Renal cortex interstitium (tissue), 11 donors: Measurements from ENCODE around the gene CLEC18A. TPM values are rescaled to one million over a fixed set of nuclear protein-coding genes. Genes with fewer than 3 reads are reported as not detected.

Source experiments
- DNase-seq, 11 donors: peaks; one replicate each; pipeline ENCODE4 v3.0.0-alpha.2; 2013; ENCODE audit warnings: low read depth in 9 of 11, low spot score in 4 of 11; ENCODE audit errors: extremely low read depth in 1 of 11
- polyA plus RNA-seq, 3 donors: library from polyadenylated mRNA; unstranded; fragments of 120-200 nt; gene quantifications; one replicate each; pipeline ENCODE4 v1.2.1, GENCODE V29; 2013; ENCODE audit not compliant: insufficient read length in 3 of 3

CLEC18A gene
- polyA plus RNA-seq, 3 donors, result 47.6 to 92.0 (median 73.5) TPM

DNA sequence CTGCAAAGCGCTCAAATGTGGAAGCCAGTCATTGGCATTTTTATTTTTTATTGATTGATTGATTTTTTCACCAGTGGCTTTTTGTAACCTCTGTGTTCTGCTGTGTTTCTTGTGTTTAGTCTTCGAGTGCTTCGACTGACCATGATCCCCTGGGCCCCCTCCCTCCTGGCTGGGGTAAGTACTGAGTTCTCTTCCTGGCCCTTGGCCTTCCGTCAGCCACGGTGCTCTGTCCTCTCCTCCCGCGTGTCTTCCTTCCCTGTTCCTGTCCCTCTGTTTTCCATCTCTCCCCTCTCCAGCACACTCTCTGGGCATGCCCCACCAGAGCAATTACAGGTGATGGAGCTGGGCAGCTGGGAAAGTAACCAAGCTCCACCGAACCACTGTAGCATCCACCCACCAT, 25.8 kb upstream of the CLEC18A start:
- no peak for DNase-seq

- no peak for DNase-seq
Observed at GRCh38 chr16:69926241-69926640, 24.9 kb upstream of the CLEC18A start.

DNA sequence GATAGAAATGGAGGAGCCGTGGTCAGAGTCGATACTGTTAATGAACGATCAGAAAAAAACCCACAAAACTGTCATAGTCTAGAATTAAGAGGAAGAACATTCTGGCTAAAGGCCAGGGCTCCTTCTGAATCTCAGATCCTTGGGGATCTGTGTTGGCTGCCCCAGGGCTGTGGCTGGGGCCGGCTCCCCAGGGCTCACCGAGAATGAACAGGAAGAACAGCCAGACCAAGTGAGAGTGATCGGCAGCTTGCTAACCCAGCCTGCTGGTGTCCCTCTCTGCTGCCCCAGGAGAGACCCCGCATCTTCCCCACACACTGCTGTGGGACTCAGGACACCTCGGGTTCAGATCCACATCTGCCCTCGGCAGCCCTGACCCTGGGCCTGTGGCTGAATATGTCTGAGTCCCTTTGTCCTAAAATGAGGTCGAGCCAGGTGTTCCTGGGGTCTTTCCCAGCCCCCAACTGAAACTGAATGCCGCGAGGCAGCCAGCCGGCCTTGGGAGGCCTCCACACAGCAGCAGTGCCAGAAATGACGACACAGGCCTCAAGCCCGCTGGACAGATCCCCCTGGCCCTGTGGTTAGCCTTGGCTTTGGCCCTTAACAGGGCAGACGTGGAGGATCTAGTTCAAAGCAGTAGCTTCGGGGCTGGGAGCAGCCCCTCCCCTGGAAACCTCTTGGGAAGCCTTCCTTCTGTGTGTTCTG, 23.9 kb upstream of the CLEC18A start:
- peak in 4 of 11 donors; percentile 24 to 50 (median 32) for DNase-seq

GRCh38 chr16:69928856-69929400, 22.2 kb upstream of the CLEC18A start:
- DNase-seq, result no peak

- no peak for DNase-seq
Observed at GRCh38 chr16:69929480-69929879, 21.7 kb upstream of the CLEC18A start.

DNA sequence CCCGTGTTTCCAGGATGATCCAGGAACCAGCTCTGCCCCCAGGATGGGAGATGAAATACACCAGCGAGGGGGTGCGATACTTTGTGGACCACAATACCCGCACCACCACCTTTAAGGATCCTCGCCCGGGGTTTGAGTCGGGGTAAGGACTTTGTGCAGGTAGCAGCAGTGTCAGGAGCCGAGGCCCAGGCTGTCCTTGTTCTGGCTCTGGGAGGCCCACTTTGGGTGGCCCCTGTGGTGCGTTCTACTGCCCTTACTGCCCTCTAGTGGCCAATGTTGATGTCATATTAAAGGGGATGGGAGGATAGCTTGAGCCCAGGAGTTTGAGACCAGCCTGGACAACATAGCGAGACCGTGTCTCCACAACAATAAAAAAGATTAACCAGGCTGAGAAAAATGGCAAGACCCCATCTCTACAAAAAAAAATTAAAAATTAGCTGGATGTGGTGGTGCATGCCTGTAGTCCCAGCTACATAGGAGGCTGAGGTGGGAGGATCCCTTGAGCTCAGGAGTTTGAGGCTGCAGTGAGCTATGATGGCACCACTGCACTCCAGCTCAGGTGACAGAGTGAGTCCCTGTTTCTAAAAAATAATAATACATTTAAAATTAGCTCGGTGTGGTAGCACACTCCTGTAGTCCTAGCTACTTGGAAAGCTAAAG, 20.9 kb upstream of the CLEC18A start:
- DNase-seq, result peak in 4 of 11 donors; percentile 29 to 51 (median 40)

- no peak for DNase-seq
Observed at GRCh38 chr16:69931631-69932030, 19.5 kb upstream of the CLEC18A start.

GRCh38 chr16:69932228-69932627, 18.9 kb upstream of the CLEC18A start:
- DNase-seq, result no peak

DNA sequence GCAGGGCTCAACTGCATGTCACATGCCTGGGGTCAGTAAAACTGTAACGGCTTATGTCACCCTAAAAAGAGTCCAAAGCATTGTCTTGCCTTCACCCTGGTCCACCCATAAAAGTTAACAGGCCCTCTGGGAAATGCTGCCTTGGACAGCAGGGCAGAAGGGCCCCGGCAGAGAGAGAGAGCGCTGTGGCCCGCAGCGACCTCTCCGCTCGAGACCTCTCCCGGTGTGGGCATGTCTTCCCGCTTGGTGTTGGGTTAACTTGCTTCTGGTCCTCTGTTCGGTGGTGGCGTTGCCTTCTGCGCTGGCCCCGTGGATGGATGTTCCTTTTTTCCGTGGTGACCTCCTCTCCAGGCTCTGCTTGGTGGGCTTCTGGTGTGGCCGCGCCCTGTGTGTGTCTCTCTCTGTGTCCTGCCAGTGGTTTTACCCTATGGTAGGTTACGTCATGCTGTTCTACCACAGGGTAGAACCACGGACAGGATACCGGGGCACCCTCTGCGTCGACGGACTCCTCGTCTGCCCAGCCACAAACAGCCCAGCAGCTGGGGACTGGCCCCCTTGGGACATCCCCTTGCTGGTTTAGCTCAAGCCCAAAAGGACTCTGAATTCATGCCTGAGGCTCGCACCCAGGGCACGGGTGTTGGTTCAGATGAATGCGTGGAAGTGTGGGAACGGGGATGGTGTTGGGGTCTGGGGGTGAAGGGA, 18.3 kb upstream of the CLEC18A start:
- DNase-seq, result no peak

DNA sequence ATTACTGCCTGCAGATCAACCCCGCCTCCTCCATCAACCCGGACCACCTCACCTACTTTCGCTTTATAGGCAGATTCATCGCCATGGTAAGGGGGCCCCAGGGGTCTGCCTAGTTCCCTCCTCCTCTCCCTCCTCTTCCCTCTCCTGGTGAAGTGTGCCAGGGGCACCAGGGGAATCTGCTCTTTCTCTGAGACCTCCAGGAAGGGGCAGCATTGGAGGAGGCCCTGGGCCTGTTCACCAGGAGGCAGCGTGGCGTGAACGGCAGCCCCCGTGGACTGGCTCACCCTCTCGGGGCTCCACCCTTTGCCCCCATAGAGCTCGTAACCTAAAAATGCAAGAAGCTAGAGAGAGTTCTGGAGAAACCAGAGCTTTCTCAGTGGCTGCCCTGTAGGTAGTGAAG, 17.1 kb upstream of the CLEC18A start:
- no peak for DNase-seq

DNA sequence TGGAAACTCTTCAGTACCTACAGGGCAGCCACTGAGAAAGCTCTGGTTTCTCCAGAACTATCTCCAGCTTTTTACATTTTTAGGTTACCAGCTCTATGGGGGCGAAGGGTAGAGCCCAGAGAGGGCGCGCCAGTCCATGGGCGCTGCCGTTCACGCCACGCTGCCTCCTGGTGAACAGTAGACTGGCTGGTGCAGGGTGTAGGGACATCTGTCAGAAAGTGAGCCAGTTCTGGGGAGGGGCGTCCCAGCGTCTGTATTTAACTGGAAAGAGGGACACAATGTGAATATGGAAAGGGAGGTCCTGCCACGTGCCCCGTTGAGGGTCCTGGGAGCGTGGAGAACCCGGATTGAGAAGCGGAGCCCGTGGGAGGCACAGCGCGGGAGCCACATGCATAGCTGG, 16.4 kb upstream of the CLEC18A start:
- DNase-seq, result no peak

DNA sequence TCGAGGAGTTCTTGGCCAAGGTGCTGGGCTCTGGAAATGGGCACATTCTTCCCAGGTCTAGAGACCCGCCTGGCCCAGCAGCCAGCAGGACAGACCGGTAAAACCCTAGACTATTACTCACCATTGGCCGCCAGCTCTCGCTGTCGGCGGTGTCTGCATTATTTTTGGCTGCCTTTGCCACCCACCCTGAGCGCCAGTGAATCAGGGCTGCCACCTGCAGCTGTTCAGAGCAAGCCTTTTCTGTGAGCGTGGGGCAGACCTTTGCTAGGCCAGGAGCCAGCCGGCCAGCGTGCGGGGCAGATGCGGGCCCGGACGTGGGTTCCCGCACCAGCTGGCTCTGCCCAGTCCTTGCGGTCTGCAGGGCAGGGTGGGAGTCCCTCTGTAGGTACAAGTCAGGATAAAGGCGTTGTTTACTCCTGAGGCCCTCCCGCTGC, 15.8 kb upstream of the CLEC18A start:
- no peak for DNase-seq

- DNase-seq, result no peak
Observed at GRCh38 chr16:69935740-69936139, 15.4 kb upstream of the CLEC18A start.

DNA sequence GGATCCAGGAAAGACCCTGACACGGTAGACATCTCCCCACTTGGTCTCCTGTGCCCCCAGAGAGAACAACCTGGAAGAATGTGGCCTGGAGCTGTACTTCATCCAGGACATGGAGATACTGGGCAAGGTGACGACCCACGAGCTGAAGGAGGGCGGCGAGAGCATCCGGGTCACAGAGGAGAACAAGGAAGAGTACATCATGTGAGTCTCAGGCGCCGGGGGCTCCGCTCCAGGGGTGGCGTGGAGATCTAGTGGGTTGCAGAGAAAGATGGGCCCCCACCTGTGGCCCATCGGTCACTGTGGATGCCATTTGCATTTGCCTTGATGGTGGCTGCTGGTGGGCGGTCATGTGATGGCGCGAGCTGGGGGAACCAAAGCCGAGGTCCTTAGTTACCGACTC, 14.9 kb upstream of the CLEC18A start:
- DNase-seq, result no peak

DNA sequence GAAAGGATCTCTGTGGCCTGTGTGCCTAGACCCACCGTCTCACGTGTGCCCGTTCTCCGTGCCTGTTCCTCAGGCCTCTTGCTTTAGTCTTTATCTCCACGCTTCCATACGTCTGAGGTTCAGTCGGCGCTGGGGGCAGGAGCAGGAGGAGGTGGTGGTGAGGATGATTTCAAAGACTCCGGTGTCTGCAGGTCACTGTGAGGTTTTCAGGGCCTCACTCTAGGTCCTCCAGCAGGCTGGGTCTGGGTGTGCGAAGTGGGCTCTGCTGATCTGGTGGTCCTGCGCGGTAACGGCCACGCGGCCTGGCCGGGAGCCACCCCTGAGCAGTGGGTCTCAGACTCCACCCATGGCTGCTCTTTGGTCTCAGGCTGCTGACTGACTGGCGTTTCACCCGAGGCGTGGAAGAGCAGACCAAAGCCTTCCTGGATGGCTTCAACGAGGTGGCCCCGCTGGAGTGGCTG, 14.4 kb upstream of the CLEC18A start:
- no peak for DNase-seq

- DNase-seq, result no peak
Observed at GRCh38 chr16:69937465-69937951, 13.6 kb upstream of the CLEC18A start.

DNA sequence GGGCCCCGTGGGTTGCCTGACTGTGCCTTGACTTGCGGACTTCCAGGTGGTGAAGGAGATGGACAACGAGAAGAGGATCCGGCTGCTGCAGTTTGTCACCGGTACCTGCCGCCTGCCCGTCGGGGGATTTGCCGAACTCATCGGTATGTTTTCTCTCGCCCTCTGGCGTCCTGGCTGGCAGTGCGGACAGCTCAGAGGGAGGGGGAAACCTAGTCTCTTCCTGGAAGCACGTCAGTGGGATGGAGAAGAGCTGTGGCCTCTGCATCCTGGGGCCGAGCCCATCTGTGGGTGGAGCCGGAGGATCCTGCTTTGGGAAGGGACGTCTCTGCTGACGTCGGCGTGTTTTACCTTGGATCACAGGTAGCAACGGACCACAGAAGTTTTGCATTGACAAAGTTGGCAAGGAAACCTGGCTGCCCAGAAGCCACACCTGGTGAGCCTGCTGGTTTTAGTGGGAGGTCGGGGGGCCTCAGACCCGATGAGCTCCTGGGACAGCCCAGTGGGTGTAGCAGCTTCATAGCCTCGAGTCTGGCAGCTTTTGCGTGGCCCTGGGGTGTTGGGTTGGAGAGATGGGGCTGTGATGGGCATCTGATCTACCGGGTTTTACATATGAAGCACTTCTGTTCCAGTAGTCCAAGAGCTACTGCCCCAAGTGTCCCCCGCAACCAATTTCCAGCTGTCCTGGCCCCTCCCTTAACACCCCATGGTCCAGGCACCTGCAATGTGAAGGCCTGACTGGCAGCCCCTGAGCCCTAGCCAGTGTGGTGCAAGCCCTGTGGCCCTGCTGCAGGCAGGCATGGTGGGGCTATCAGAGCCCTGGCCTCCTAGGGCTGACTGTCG, 11.9 kb upstream of the CLEC18A start:
- no peak for DNase-seq

- DNase-seq, result no peak
Observed at GRCh38 chr16:69939821-69940585, 11.1 kb upstream of the CLEC18A start.
